HG03520 (cell line): Measurements from ENCODE around the gene TULP3.

ENCODE experiments used
- ATAC-seq: cut with Tn5 transposase; IDR thresholded peaks from one replicate; pipeline ENCODE4 v1.9.1; 2021; ENCODE audit warnings: mild to moderate bottlenecking, moderate library complexity; ENCODE audit not compliant: unreplicated experiment

Gene TULP3

GRCh38 chr12:2925322-2925995 lies 34.8 kb downstream of the TULP3 start:
- ATAC-seq = no peak

- ATAC-seq = no peak
These were observed 40.2 kb downstream of the TULP3 start for GRCh38 chr12:2930865-2931264.

- ATAC-seq = no peak
These were observed 42.9 kb downstream of the TULP3 start for GRCh38 chr12:2933586-2933985.

- ATAC-seq = no peak
These were observed 43.7 kb downstream of the TULP3 start for GRCh38 chr12:2934371-2934770.

- no peak for ATAC-seq
These were observed 45.6 kb downstream of the TULP3 start for GRCh38 chr12:2936301-2936700.

GRCh38 chr12:2937500-2937899 lies 46.8 kb downstream of the TULP3 start:
- ATAC-seq = no peak

- ATAC-seq = no peak
These were observed 48.5 kb downstream of the TULP3 start for GRCh38 chr12:2939191-2939590.

- no peak for ATAC-seq
These were observed 49.9 kb downstream of the TULP3 start for GRCh38 chr12:2940564-2940963.

GRCh38 chr12:2941524-2941923 lies 50.8 kb downstream of the TULP3 start:
- ATAC-seq = no peak

- no peak for ATAC-seq
These were observed 53.8 kb downstream of the TULP3 start for GRCh38 chr12:2944401-2945047.

- ATAC-seq = no peak
These were observed 58.7 kb downstream of the TULP3 start for GRCh38 chr12:2949411-2949810.

GRCh38 chr12:2955888-2956287 lies 65.2 kb downstream of the TULP3 start:
- ATAC-seq = no peak

GRCh38 chr12:2957816-2958431 lies 67.2 kb downstream of the TULP3 start:
- ATAC-seq = no peak

- no peak for ATAC-seq
These were observed 67.9 kb downstream of the TULP3 start for GRCh38 chr12:2958432-2959191.

GRCh38 chr12:2959192-2959504 lies 68.5 kb downstream of the TULP3 start, which contains the start of gene TEAD4:
TEAD4 (plus strand) TSS chr12:2959397.
- no peak for ATAC-seq

GRCh38 chr12:2959505-2960389 lies 69.1 kb downstream of the TULP3 start:
- ATAC-seq = no peak

GRCh38 chr12:2960390-2960956 lies 69.8 kb downstream of the TULP3 start:
- no peak for ATAC-seq

- no peak for ATAC-seq
These were observed 70.4 kb downstream of the TULP3 start for GRCh38 chr12:2960996-2961616.

- no peak for ATAC-seq
These were observed 71.0 kb downstream of the TULP3 start for GRCh38 chr12:2961705-2962104.
